Spinal cord (tissue), 10 donors: ENCODE data around the gene MBTPS1. TPM values are rescaled to one million over a fixed set of nuclear protein-coding genes. Genes with fewer than 3 reads are reported as not detected.

Experiments
- DNase-seq, 6 donors: peaks; one replicate each; pipeline versions ENCODE4 v3.0.0 to v3.0.0-alpha.2; 2013 to 2015; ENCODE audit warnings: low spot score in 6 of 6, low read depth in 4 of 6
- H3K27ac ChIP-seq: one replicate; pipeline ENCODE4 v1.5.1; 2013; ENCODE audit warnings: low read depth, low read length, control low read depth
- H3K27me3 ChIP-seq: one replicate; pipeline ENCODE4 v1.6.1; 2013; ENCODE audit warnings: low read length; ENCODE audit not compliant: control insufficient read depth, insufficient read depth
- H3K36me3 ChIP-seq: one replicate; pipeline ENCODE4 v1.6.1; 2013; ENCODE audit warnings: low read length; ENCODE audit not compliant: control insufficient read depth, insufficient read depth
- H3K4me1 ChIP-seq: one replicate; pipeline ENCODE4 v1.6.1; 2013; ENCODE audit warnings: low read length; ENCODE audit not compliant: control insufficient read depth, insufficient read depth
- H3K4me3 ChIP-seq: one replicate; pipeline ENCODE4 v1.5.1; 2013; ENCODE audit warnings: low read depth, low read length, control low read depth
- H3K9me3 ChIP-seq: one replicate; pipeline ENCODE4 v1.6.1; 2013; ENCODE audit warnings: low read length; ENCODE audit not compliant: control insufficient read depth, insufficient read depth
- WGBS: methylation state at CpG from one replicate; pipeline ENCODE4 v1.1.5; 2013; ENCODE audit warnings: missing lambda C conversion rate; ENCODE audit not compliant: insufficient coverage; 5-methylcytosine and 5-hydroxymethylcytosine counted together
- polyA plus RNA-seq, 2 donors: library from polyadenylated mRNA; unstranded; fragments of 120-200 nt; gene quantifications; one replicate each; pipeline ENCODE4 v1.2.1, GENCODE V29; 2013; ENCODE audit not compliant: insufficient read length in 2 of 2
- total RNA-seq, 2 donors: library from RNA; depleted of rRNA in 1 of 2; stranded (reverse); fragments of 120-200 nt in 1 of 2; fragments of >200 nt in 1 of 2; gene quantifications; one replicate each; pipeline versions ENCODE4 v1.2.3 to v1.2.4, GENCODE V29; 2013 to 2014
- donor health status: healthy.

The MBTPS1 gene
- total and polyA plus RNA-seq, 4 donors = 66.2 to 84.3 (median 74.9) TPM

DNA sequence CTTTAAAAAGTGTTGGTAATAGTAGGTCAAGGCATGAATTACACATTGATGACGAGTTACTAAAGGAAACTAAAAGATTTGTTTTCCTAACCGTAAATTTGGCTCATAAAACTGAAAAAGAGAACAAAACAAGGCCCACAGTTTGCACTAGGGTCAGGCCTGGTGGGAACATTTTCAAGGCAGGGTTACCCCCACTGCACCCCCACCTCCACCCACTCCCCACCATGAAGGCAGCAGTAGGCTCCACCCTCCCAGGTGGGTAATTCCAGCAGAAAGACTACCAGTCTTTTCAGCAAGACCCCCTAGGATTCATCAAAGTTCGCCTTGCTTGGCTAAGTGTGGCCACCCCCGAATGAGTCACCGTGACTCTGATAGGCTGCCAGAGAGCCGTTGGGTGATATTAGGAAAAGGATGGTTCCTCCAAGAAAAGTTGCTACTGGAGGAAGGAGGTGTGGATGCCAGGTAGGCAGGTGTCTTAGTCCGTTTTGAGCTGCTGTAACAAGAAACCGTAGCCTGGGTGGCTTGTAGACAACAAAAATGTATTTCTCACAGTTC lies 37.0 kb upstream of the MBTPS1 start:
- Histone ChIP-seq H3K9me3 (no peaks in the 10 kb centered on the region), H3K27me3 (no peaks in the 10 kb centered on the region), H3K4me3 (no peak overlapping the region), H3K4me1 (no peaks in the 10 kb centered on the region), H3K27ac (no peak overlapping the region), H3K36me3 (no peaks in the 10 kb centered on the region)
- 63% methylated on average over 7 of the region's 8 CpGs for whole genome bisulfite sequencing
- DNase-seq = no peak

DNA sequence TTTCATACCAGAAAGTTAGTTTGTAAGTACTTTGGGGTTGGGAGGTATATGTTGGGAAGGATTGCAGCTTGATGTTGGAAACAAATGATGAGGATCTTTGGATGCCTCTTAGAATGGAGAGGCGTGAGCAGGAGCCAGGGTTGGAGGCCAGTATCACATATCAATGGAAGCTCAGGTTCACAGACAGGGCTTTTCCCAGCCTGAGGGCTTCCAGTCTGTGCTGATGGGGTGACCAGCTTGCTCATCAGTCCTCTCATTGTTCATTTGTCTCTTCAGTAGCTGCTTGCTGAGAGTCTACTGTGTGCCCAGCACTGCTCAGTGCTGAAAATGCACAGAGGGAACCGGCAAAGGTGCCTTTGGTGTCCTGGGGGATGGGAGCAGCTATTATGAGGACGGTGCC lies 34.2 kb upstream of the MBTPS1 start:
- no peaks in the 10 kb centered on the region for H3K9me3 ChIP-seq
- no peak overlapping the region for H3K27ac ChIP-seq
- 68% methylated on average over 2 of the region's 3 CpGs for WGBS
- H3K27me3 ChIP-seq = no peaks in the 10 kb centered on the region
- no peaks in the 10 kb centered on the region for H3K36me3 ChIP-seq
- H3K4me1 ChIP-seq = peaks cover under 1% of the 10 kb centered on the region
- DNase-seq = no peak
- no peak overlapping the region for H3K4me3 ChIP-seq

DNA sequence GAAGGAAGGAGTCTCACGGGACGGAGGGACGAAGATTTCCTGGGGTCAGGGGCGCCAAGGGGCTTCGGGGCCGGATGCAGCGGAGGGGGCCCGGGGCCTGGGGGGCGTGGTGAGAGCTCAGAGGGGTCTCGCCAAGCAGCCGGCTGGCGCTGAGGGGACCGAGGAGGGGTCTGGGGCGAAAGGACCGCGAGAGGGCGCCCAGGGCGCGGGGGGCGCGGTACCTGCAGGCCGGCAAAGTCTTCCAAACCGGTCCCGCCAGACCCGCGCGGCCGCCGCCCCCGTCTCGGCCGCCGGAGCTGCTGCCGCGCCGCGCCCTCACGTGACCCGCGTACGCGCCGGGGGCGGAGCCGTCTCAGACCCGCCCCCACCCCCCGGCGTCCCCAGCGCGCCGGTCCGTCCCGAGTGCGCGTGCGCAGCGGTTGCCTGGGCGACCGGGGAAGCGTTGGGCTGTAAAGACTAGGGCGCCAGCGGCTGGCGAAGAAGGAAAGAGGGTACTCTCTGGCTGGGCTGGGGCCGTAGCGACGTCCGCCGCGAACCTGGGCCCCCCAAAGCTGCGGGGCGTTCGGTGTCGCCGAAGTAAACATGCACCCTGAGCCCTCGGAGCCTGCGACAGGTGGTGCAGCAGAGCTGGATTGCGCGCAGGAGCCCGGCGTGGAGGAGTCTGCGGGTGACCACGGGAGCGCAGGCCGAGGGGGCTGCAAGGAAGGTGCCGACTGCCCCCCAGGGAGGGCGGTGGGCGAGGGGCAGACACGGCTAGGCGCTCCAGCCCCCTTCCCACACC lies 28.3 kb upstream of the MBTPS1 start, which contains the start of the genes DNAAF1 and HSDL1:
Gene DNAAF1 (plus strand): TSS at position 450 of the 781 bp plus-strand sequence. CDS start 133 bp downstream, at position 583.
Gene HSDL1 (minus strand): TSS at position 319 of the 781 bp plus-strand sequence. CDS start 13,856 bp downstream, outside the sequence.
- Histone ChIP-seq H3K4me3 (peak within 1 kb of the TSS; percentile 84), H3K27ac (peak within 1 kb of the TSS; percentile 61), H3K27me3 (no peaks in the 10 kb centered on the region), H3K4me1 (peaks cover 18% of the 10 kb centered on the region), H3K9me3 (no peaks in the 10 kb centered on the region), H3K36me3 (peaks cover 2% of the 10 kb centered on the region)
- WGBS = 0% methylated on average over 78 of the region's 89 CpGs
- DNase-seq = peak; percentile 81 to 98 (median 92)

DNA sequence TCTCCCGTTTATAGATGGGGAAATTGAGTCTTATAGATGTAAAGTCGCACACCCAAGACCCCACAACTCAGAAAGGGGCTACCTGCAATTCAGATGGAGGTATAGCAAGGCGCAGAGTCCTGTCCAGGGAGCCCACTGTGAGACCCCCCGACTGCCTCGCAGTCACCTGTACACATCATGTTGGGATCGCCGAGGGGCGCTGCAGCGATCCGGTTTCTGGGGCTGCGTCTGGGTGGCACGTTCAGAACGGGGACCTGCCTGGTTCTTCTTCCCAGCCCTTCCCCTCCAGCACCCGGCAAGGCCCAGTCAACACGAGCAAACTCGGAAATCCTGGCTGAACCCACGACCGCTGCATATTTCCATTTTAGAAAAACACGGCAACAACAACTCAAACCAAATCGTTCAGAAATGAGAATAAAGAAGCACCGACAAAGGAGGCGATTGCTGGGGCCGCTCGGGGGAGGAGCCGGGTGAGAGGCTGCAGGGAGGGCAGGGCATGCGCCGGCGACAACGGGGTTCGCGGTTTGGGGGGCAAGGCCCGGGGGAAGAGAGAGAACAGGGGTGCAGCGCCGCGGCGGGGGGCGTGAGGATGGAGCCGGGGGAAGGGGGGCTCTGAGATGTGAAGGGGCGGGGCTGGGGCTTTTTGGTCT lies 27.6 kb upstream of the MBTPS1 start:
- DNase-seq = peak in 2 of 6 donors; percentile 54 to 72
- Histone ChIP-seq H3K4me3 (peak overlapping the region; percentile 84), H3K4me1 (peaks cover 18% of the 10 kb centered on the region), H3K27ac (peak overlapping the region; percentile 61), H3K36me3 (peaks cover 5% of the 10 kb centered on the region), H3K9me3 (no peaks in the 10 kb centered on the region), H3K27me3 (no peaks in the 10 kb centered on the region)
- WGBS = under 1% methylated on average over 33 of the region's 39 CpGs

DNA sequence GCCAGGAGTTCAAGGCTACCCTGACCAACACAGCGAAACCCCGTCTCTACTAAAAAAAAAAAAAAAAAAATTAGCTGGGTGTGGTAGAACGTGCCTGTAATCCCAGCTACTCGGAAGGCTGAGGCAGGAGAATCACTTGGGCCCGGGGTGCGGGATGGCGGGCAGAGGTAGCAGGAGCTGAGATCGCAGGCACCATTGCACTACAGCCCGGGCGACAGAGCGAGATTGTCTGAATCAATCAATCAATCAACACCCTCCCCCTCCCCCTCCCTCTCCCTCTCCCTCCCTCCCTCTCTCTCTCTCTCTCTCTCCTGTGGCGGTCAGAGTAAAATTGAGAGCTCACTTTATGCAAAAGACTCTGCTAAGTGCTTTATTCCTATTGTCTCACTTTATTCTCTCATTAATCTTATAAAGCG lies 27.1 kb upstream of the MBTPS1 start:
- WGBS = 18% methylated on average over 6 of the region's 13 CpGs
- Histone ChIP-seq H3K4me1 (peaks cover 18% of the 10 kb centered on the region), H3K27ac (no peak overlapping the region), H3K4me3 (peak overlapping the region; percentile 84), H3K27me3 (no peaks in the 10 kb centered on the region), H3K9me3 (no peaks in the 10 kb centered on the region), H3K36me3 (peaks cover 5% of the 10 kb centered on the region)
- peak in 1 of 6 donors; percentile 34 for DNase-seq

DNA sequence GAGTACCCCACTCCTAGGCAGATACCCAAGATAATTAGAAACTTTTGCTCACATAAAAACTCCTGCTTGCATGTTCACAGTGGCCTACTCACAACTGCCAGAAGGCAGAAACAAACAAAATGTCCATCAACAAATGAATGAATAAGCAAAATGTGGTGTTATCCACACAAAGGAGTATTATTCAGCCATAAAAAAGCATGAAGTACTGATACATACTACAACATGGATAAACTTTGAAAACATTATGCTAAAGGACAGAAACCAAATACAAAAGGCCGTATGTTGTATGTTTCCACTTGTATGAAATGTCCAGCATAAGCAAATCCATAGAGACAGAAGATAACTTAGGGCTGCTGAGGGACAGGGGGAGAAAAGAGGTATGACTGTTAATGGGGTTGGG lies 26.3 kb upstream of the MBTPS1 start:
- WGBS = no CpG with 5 or more reads among the region's 1 CpG
- no peak for DNase-seq
- no peak overlapping the region for H3K4me3 ChIP-seq
- H3K27ac ChIP-seq = no peak overlapping the region
- H3K27me3 ChIP-seq = no peaks in the 10 kb centered on the region
- peaks cover 5% of the 10 kb centered on the region for H3K36me3 ChIP-seq
- H3K4me1 ChIP-seq = peaks cover 18% of the 10 kb centered on the region
- H3K9me3 ChIP-seq = no peaks in the 10 kb centered on the region

DNA sequence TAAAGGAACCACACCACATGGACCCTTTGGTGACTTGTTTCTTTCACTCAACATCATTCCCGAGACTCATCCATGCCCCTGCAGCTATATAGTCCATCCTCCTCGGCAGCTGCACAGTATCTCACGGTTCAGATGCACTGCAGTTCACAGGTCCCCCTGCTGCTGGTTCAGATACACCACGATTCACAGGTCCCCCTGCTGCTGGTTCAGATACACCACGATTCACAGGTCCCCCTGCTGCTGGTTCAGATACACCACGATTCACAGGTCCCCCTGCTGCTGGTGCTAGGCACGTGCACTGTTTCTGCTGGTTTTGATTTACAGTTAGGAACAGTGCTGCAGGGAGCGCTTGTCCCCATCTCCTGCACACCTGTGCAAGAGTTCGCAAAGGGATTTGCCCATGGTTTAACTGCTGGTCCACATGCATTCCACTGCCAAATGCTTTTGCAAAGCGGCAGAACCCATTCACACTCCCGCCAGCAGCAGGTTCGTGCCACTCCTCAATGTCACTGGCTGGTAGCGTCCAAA lies 24.5 kb upstream of the MBTPS1 start:
- Histone ChIP-seq H3K27me3 (no peaks in the 10 kb centered on the region), H3K36me3 (peaks cover 10% of the 10 kb centered on the region), H3K27ac (no peak overlapping the region), H3K9me3 (no peaks in the 10 kb centered on the region), H3K4me1 (peaks cover 26% of the 10 kb centered on the region), H3K4me3 (no peak overlapping the region)
- 66% methylated on average over 11 of the region's 13 CpGs for WGBS
- DNase-seq = no peak

DNA sequence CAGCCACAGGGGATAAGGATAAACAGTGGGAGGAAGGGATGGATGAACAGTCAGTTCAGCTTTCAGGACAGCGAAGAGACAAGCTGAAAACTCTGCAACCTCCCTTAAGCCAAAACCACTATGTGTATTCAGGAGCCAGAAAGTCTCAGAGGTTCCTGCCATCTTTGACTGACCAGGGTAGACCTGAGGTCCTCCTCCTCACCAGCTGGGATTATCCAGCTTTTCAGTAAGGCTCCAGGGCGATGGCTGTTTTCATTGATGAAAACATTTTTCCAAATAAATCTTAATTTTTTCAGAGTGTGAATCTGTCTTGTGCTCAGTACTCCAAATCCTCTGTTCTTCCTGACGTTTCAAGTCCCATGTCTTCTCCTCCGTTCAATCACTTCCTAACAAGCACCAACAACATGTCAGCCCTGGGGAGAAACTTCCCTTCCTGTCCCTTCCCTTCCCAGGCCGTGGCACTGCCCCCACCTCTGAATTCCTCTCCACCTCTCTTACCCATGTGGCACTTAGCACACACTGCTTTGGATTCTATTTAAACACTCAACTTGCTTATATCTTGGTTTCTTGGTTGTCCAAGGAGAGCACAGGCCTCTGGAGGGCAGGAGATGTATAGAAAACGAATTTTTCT lies 23.0 kb upstream of the MBTPS1 start:
- H3K27me3 ChIP-seq = no peaks in the 10 kb centered on the region
- H3K4me1 ChIP-seq = peaks cover 27% of the 10 kb centered on the region
- DNase-seq = no peak
- 83% methylated on average over 5 of the region's 6 CpGs for WGBS
- H3K27ac ChIP-seq = peak overlapping the region; percentile 36
- no peaks in the 10 kb centered on the region for H3K9me3 ChIP-seq
- peaks cover 10% of the 10 kb centered on the region for H3K36me3 ChIP-seq
- H3K4me3 ChIP-seq = no peak overlapping the region
